Measurements from ENCODE around the gene BABAM1.
"Not testable (repeated sequence)": the region's sequence is repeated elsewhere in the genome, so short reads cannot be mapped to it uniquely, and the experiment has no call there.

The BABAM1 gene

GRCh38 chr19:17294051-17294891, 27.0 kb downstream of the BABAM1 start:
- peak; percentile 77 to 83 for DNase-seq
- no peak for TF ChIP-seq POLR2A (IDR thresholded peaks at IDR 0.05; ENCODE audit: low read length)
- TF ChIP-seq GATA1 (IDR thresholded peaks at IDR 0.05; ENCODE audit: low read depth, low read length), result no peak

GRCh38 chr19:17295551-17295950, 28.3 kb downstream of the BABAM1 start:
- DNase-seq, result not testable (repeated sequence)

GRCh38 chr19:17296273-17296672, 29.0 kb downstream of the BABAM1 start:
- peak in 1 of 2 experiments; percentile 37 for DNase-seq
- no peak for TF ChIP-seq GATA1 (IDR thresholded peaks at IDR 0.05; ENCODE audit: low read depth, low read length)

- DNase-seq, result no peak
- TF ChIP-seq POLR2A (IDR thresholded peaks at IDR 0.05; ENCODE audit: low read length) (no peak), GATA1 (IDR thresholded peaks at IDR 0.05; ENCODE audit: low read depth, low read length) (no peak)
Measured at GRCh38 chr19:17296976-17297375, 29.7 kb downstream of the BABAM1 start.

- no peak for DNase-seq
- TF ChIP-seq POLR2A (IDR thresholded peaks at IDR 0.05; ENCODE audit: low read length) (no peak), GATA1 (IDR thresholded peaks at IDR 0.05; ENCODE audit: low read depth, low read length) (no peak)
Measured at GRCh38 chr19:17300992-17301619, 33.9 kb downstream of the BABAM1 start.

- TF ChIP-seq POLR2A (IDR thresholded peaks at IDR 0.05; ENCODE audit: low read length), result no peak
- no peak for DNase-seq
Measured at GRCh38 chr19:17302391-17303166, 35.3 kb downstream of the BABAM1 start.

- DNase-seq, result peak; percentile 97
- TF ChIP-seq GATA1 (IDR thresholded peaks at IDR 0.05; ENCODE audit: low read depth, low read length) (no peak), POLR2A (IDR thresholded peaks at IDR 0.05; ENCODE audit: low read length) (peak; percentile 38)
Measured at GRCh38 chr19:17303167-17303939, 36.1 kb downstream of the BABAM1 start, which contains the start of gene ABHD8. Gene ABHD8 (minus strand): TSS chr19:17303425. CDS start chr19:17301616, 1,809 bp downstream.

- TF ChIP-seq GATA1 (IDR thresholded peaks at IDR 0.05; ENCODE audit: low read depth, low read length), result no peak
- TF ChIP-seq POLR2A (IDR thresholded peaks at IDR 0.05; ENCODE audit: low read length), result no peak
- no peak for DNase-seq
Measured at GRCh38 chr19:17303940-17304267, 36.7 kb downstream of the BABAM1 start.

GRCh38 chr19:17304386-17305215, 37.4 kb downstream of the BABAM1 start:
- DNase-seq, result no peak
- TF ChIP-seq GATA1 (IDR thresholded peaks at IDR 0.05; ENCODE audit: low read depth, low read length) (no peak), POLR2A (IDR thresholded peaks at IDR 0.05; ENCODE audit: low read length) (no peak)

GRCh38 chr19:17305216-17305516, 37.9 kb downstream of the BABAM1 start:
- no peak for TF ChIP-seq GATA1 (IDR thresholded peaks at IDR 0.05; ENCODE audit: low read depth, low read length)
- TF ChIP-seq POLR2A (IDR thresholded peaks at IDR 0.05; ENCODE audit: low read length), result no peak

GRCh38 chr19:17305517-17306284, 38.5 kb downstream of the BABAM1 start, which contains the start of gene MRPL34:
Gene MRPL34 (plus strand): TSS chr19:17305872. CDS start chr19:17305893, 21 bp downstream.
- DNase-seq, result peak; percentile 99 to 100
- TF ChIP-seq POLR2A (IDR thresholded peaks at IDR 0.05; ENCODE audit: low read length) (peak; percentile 82), GATA1 (IDR thresholded peaks at IDR 0.05; ENCODE audit: low read depth, low read length) (no peak)

More at GRCh38 chr19:17305216-17305516, 37.9 kb downstream of the BABAM1 start:
- no peak for DNase-seq

GRCh38 chr19:17306285-17306714, 39.1 kb downstream of the BABAM1 start:
- TF ChIP-seq POLR2A (IDR thresholded peaks at IDR 0.05; ENCODE audit: low read length) (no peak), GATA1 (IDR thresholded peaks at IDR 0.05; ENCODE audit: low read depth, low read length) (no peak)
- no peak for DNase-seq

Measured in erythroblast (primary cell).